Heart right ventricle (tissue), 16 donors: Measurements from ENCODE around the gene MTA1. TPM values are rescaled to one million over a fixed set of nuclear protein-coding genes. Genes with fewer than 3 reads are reported as not detected.

Experiments used
- ATAC-seq, 8 donors: fragments of 200-7000 bp; cut with Tn5 transposase; one replicate each; pipeline ENCODE4 v1.9.1; 2020; ENCODE audit warnings: mild to moderate bottlenecking in 8 of 8, moderate library complexity in 8 of 8, moderate number of reproducible peaks in 1 of 8
- DNase-seq, 2 donors: peaks; one replicate each; pipeline ENCODE4 v3.0.0-alpha.2; 2020
- H3K27ac ChIP-seq, 10 donors: fragments of 200-600 bp; sonication (generic) in 2 of 10; one replicate each; pipeline versions ENCODE4 v1.5.0 to v1.8.0; 2020 to 2022; ENCODE audit warnings: mild to moderate bottlenecking in 3 of 10
- H3K27me3 ChIP-seq, 7 donors: fragments of 200-600 bp; one replicate each; pipeline ENCODE4 v1.8.0; 2021 to 2022; ENCODE audit warnings: mild to moderate bottlenecking in 2 of 7
- H3K36me3 ChIP-seq, 9 donors: fragments of 200-600 bp; sonication (generic) in 1 of 9; one replicate each; pipeline versions ENCODE4 v1.5.0 to v1.8.0; 2020 to 2022; ENCODE audit warnings: mild to moderate bottlenecking in 2 of 9
- H3K4me1 ChIP-seq, 9 donors: fragments of 200-600 bp; sonication (generic) in 1 of 9; one replicate each; pipeline versions ENCODE4 v1.5.0 to v1.8.0; 2020 to 2022; ENCODE audit warnings: mild to moderate bottlenecking in 4 of 9
- H3K4me3 ChIP-seq, 10 donors: fragments of 200-600 bp; sonication (generic) in 2 of 10; one replicate each; pipeline versions ENCODE4 v1.5.0 to v1.8.0; 2020 to 2022; ENCODE audit warnings: mild to moderate bottlenecking in 7 of 10, moderate library complexity in 2 of 10
- H3K9me3 ChIP-seq, 11 donors: fragments of 200-600 bp in 10 of 11; sonication (generic) in 2 of 11; one replicate each; pipeline versions ENCODE4 v1.5.0 to v1.8.0; 2013 to 2022; ENCODE audit warnings: mild to moderate bottlenecking in 2 of 11, control low read depth in 1 of 11, moderate library complexity in 1 of 11
- WGBS, 2 donors: extraction: QIAGEN DNeasy Blood & Tissue Kit; methylation state at CpG; one replicate each; pipeline ENCODE4 v1.1.7; 2013; ENCODE audit warnings: inconsistent platforms in 1 of 2; 5-methylcytosine and 5-hydroxymethylcytosine counted together
- intact Hi-C, 10 donors: fragments of 100-400 bp; cut with DNase I; formaldehyde crosslinking; loops; one replicate each; pipeline versions ENCODE4 v1.11.1 to v1.14.2; 2022
- polyA plus RNA-seq, 2 donors: library from polyadenylated mRNA; stranded (reverse); fragments of 200-250 nt; gene quantifications; one replicate each; pipeline ENCODE4 v1.2.3, GENCODE V29; 2013
- total RNA-seq, 10 donors: library from RNA; stranded (reverse); fragmentation: NEBNext Ultra II Directional in 3 of 10; extraction: Animal tissue kit (Norgen Biotek cat#: 25700) in 3 of 10; gene quantifications; one replicate each; pipeline versions ENCODE4 v1.2.1 to v1.2.4, GENCODE V29; 2021 to 2023
- TF ChIP-seq, protein P1 (sequence below), 9 donors: fragments of 200-600 bp; sonication (generic) in 2 of 9; IDR thresholded peaks; one replicate each; pipeline versions ENCODE4 v1.5.0 to v1.8.0; 2021 to 2022; ENCODE audit warnings: antibody characterized with exemption in 9 of 9, mild to moderate bottlenecking in 5 of 9, moderate library complexity in 1 of 9
- donor health status: Arrhythmogenic right ventricular cardiomyopathy.
- donor health status: ischemic (EF 13 %, LVEDD 7.1; RV severe dilation, severe dysfunction).
- donor health status: healthy with polysubstance abuse.
- donor health status: DM: no; HTN: yes; CAD: no.
- donor health status: DM: no; HTN: no; CAD: no.
- donor health status: ischemic (EF 25% LVEDD 6.9; RV normal size, moderate dysfunction).
- donor health status: ischemic (EF 25% LVEDD 5.7; RV mildly dilated, moderate dysfunction).
- donor health status: healthy.
- donor health status: DM: yes; HTN: yes; CAD: no.
- donor health status: Ischemic cardiomyopathy.
- donor health status: ischemic (EF 35%, LVEDD 5.7; RV mildly dilated, moderate dysfunction).
- donor health status: nonischemic (EF 11% LVEDD 7.7; RV severe dilation, severe dysfunction).
- donor health status: DM: yes; HTN: yes; CAD: no.
- donor health status: PGD.
- donor health status: ischemic (EF 29% LVEDD 5.4; RV normal size, mild dysfunction).
- donor health status: nonischemic (EF 23%, LVEDD 6.1; RV moderate dilation, normal function).

The MTA1 gene
- total and polyA plus RNA-seq, 12 donors, result 94.4 to 250 (median 133) TPM

DNA sequence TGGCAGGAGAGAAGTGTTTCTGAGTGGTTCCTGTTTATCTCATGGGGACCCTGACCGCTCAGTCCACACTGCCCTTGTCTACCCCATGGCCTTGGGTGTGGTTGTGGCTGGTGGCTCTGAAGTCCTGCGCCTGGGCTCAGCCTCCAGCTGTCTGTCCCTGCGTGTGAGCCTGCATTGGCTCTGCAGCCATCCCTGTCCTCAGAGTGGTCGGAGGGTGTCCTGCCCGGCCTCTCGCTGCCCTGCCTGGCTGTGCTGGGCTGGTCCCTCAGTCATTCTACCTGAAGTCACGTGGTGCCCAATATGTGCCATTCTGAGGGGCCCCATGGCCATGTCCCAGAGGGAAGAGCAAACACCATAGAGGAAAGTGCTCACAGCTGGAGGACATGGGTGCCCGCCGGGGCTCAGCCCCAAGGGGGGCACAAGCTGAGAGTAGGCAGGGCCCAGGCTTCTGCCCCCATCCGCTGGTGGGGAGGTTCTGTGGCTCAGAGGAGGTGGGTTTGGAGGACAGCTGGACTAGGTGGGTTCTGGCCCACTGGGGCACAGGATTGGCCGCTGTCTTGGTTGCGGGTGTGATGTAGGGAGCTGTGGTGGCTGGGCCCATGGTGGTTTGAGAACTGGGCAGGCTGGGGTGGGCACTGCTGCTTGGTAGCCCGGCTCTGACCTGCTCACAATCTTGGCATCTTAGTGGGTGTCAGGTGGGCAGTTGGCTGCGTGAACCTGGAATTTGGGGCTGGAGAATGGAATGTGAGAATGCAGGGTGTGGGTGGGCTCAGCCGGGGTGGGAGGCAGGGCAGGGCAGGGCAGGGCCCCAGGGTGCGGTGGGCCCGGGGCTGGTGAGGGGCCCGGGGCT, 83.0 kb downstream of the MTA1 start:
- WGBS, 2 donors, result 83 to 90% methylated on average over 18 of the region's 18 CpGs
- ATAC-seq, result no peak
- intact Hi-C loops, result no loop called here
- H3K36me3 ChIP-seq, result peaks cover 0 to 11% (median 0%) of the 10 kb centered on the region in 9 donors
- H3K9me3 ChIP-seq, result no peaks in the 10 kb centered on the region
- peaks cover 0 to 6% (median 0%) of the 10 kb centered on the region in 7 donors for H3K27me3 ChIP-seq
- H3K4me3 ChIP-seq, result no peak overlapping the region
- H3K4me1 ChIP-seq, result no peaks in the 10 kb centered on the region
- TF ChIP-seq, protein P1, sequence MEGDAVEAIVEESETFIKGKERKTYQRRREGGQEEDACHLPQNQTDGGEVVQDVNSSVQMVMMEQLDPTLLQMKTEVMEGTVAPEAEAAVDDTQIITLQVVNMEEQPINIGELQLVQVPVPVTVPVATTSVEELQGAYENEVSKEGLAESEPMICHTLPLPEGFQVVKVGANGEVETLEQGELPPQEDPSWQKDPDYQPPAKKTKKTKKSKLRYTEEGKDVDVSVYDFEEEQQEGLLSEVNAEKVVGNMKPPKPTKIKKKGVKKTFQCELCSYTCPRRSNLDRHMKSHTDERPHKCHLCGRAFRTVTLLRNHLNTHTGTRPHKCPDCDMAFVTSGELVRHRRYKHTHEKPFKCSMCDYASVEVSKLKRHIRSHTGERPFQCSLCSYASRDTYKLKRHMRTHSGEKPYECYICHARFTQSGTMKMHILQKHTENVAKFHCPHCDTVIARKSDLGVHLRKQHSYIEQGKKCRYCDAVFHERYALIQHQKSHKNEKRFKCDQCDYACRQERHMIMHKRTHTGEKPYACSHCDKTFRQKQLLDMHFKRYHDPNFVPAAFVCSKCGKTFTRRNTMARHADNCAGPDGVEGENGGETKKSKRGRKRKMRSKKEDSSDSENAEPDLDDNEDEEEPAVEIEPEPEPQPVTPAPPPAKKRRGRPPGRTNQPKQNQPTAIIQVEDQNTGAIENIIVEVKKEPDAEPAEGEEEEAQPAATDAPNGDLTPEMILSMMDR (IDR thresholded peaks at IDR 0.05), result no peak
- no peak for DNase-seq
- H3K27ac ChIP-seq, result no peak overlapping the region

DNA sequence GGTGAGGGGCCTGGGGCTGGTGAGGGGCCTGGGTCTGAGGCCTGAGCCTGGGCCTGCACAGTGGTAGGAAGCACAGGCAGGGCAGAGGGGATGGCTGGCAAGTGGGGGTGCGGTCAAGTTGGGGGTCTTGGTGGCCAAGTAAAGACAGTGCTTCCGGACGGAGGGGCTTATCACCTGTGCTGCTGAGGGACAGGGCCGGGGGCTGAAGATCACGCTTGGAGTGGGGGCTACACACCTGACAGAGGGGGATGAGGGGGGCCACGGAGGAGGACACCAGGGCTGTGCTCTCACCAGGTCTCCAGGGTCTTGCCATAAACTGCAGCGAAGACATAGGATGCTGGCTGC, 83.6 kb downstream of the MTA1 start:
- no peak for DNase-seq
- 86 to 87% methylated on average over 7 of the region's 7 CpGs for WGBS, 2 donors
- no peak for ATAC-seq
- H3K4me3 ChIP-seq, result no peak overlapping the region
- no peaks in the 10 kb centered on the region for H3K9me3 ChIP-seq
- TF ChIP-seq, protein P1 (IDR thresholded peaks at IDR 0.05), result no peak
- peaks cover 0 to 11% (median 4%) of the 10 kb centered on the region in 7 donors for H3K27me3 ChIP-seq
- H3K36me3 ChIP-seq, result peaks cover 0 to 6% (median 0%) of the 10 kb centered on the region in 9 donors
- intact Hi-C loops, result no loop called here
- H3K27ac ChIP-seq, result no peak overlapping the region
- no peaks in the 10 kb centered on the region for H3K4me1 ChIP-seq

DNA sequence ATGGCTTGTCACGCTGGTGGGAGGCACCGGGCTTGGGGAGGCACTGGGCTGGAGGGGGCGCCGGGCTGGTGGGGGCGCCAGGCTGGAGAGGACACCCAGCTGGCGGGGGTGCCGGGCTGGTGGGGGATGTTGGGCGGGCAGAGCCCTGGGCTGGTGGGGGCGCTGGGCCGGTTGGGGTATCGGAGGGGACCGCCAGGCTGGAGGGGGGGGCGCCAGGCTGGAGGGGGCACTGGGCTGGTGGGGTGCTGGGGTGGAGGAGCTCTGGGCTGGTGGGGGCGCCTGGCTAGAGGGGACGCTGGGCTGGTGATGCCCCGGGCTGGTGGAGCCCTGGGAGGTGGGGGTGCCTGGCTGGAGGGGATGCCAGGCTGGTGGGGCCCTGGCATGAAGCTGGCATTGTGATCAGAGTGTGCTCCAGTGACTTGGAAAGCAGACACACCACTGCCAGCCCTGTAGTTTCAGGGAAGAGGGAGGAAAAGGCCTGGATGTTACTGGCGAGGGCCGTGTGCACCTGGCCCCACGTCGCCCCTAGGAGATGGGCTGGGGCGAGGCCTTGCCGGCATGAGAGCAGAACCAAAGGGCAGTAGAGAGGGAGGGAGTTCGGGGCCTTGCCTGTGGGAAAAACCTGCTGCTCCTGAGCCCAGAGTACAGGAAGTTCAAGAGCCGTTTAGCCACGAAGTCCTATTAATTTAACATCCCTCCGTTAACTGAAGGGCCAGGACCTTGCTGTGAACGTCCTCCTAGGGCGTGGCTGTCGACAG, 84.5 kb downstream of the MTA1 start:
- Histone ChIP-seq H3K4me1 (no peaks in the 10 kb centered on the region), H3K27me3 (peaks cover 0 to 19% (median 9%) of the 10 kb centered on the region in 7 donors), H3K27ac (no peak overlapping the region), H3K36me3 (no peaks in the 10 kb centered on the region), H3K9me3 (no peaks in the 10 kb centered on the region), H3K4me3 (no peak overlapping the region)
- intact Hi-C loops, result no loop called here
- no peak for ATAC-seq
- TF ChIP-seq, protein P1 (IDR thresholded peaks at IDR 0.05), result no peak
- no peak for DNase-seq
- 74 to 77% methylated on average over 26 to 29 of the region's 29 CpGs for WGBS, 2 donors

DNA sequence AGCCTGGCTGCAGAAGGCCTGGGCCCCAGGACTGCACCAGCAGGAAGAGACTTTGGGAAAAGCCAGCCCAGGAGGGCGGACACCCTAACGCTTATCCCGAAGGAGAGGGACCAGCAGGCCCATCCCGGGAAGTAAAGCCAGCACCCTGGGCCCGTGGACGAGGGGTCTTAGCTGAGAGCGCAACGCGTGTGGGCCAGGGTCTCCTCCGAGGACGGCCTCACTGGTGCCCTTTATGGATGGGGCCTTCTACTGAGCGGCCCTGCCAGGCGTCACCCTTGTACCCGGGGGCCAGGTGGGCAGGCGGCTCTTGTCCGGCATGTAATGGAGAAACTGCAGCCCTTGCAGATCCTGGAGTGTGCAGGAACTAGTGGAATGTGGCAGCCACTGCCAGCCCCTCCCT, 85.5 kb downstream of the MTA1 start:
- H3K27me3 ChIP-seq, result peaks cover 0 to 28% (median 14%) of the 10 kb centered on the region in 7 donors
- WGBS, 2 donors, result 90 to 92% methylated on average over 16 of the region's 16 CpGs
- H3K4me1 ChIP-seq, result no peaks in the 10 kb centered on the region
- no peak for ATAC-seq
- TF ChIP-seq, protein P1 (IDR thresholded peaks at IDR 0.05), result no peak
- H3K9me3 ChIP-seq, result no peaks in the 10 kb centered on the region
- no peak for DNase-seq
- no peaks in the 10 kb centered on the region for H3K36me3 ChIP-seq
- H3K4me3 ChIP-seq, result no peak overlapping the region
- no peak overlapping the region for H3K27ac ChIP-seq
- intact Hi-C loops, result no loop called here
